ENCODE data around the gene PTPN22.
"Not testable (repeated sequence)": the region's sequence is repeated elsewhere in the genome, so short reads cannot be mapped to it uniquely, and the experiment has no call there.

The PTPN22 gene

DNA sequence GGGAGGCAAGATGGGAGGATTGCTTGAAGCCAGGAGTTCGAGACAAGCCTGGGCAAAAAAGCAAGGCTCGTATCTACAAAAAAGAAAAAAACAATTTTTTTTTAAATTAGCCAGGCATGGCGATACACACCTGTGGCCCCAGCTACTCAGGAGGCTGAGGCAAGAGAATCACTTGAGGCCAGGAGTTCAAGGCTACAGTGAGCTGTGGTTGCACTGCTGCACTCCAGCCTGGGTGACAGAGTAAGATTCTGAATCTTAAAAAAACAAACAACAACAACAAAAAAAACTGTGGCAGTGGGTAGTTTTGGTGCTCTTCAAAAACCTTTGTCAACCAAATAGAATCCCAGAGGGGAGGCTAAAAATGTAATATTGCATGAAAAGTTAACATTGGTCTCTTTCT, 734 bp downstream of the PTPN22 start:
- H3K9me3 Mint-ChIP-seq, result no peaks in the 10 kb centered on the region
- peaks cover 48% of the 10 kb centered on the region for H3K36me3 Mint-ChIP-seq
- peak overlapping the region; percentile 95 for H3K27ac Mint-ChIP-seq
- no peak for DNase-seq (ENCODE audit: low spot score in 2 of 2)
- ATAC-seq, result no peak
- H3K4me3 Mint-ChIP-seq, result peak overlapping the region; percentile 78
- H3K4me1 Mint-ChIP-seq, result peaks cover 49% of the 10 kb centered on the region

DNA sequence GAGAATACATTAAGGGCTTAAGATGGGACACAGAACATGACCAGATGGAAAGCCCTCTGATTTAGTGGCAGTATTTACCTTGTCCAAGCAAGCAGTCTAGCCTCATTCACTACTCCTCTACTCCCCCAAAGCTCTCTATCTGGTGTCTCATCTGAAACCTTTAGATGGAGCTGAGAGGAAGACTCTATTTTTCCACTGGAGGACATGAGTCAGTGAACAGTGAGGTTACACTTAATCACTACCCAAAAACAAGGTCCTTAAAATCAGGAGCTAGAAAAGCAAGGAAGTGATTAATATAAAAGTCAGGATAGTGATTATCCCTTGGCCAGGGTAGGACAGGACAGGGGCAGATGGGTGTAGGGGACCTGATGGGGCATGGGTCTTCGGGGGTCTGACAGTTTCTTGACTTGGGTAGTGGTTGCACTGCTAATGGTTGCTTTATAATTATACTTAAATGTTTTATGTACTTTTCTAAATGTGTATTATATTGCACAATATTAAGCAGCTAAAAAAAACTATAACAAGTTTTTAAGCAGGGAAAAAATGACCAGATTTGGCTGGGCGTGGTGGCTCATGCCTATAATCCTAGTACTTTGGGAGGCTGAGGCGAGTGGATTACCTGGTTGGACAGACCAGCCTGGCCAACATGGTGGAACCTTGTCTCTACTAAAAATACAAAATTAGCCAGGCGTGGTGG, 3.0 kb downstream of the PTPN22 start:
- no peaks in the 10 kb centered on the region for H3K9me3 Mint-ChIP-seq
- peak; percentile 74 for ATAC-seq
- peak overlapping the region; percentile 78 for H3K4me3 Mint-ChIP-seq
- no peak for DNase-seq (ENCODE audit: low spot score in 2 of 2)
- H3K27ac Mint-ChIP-seq, result peak overlapping the region; percentile 95
- peaks cover 70% of the 10 kb centered on the region for H3K36me3 Mint-ChIP-seq
- peaks cover 43% of the 10 kb centered on the region for H3K4me1 Mint-ChIP-seq

DNA sequence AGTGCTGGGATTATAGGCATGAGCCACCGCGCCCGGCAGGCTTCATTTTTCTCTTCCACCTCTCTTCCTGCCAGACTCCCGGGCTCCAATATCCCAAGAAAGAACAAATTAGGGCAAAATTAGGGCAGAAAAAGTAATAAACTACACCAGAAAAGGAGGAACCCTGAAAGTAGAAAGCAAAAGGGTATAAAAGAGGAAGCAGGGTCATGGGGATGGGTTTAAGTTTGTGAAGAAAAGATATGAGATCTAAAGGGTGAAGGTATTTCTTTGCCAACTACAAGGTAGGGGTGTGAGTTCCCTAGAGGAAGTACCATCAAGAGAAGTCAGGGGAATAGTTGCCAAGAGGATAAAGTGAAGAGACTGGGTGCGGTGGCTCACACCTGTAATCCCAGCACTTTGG, 9.9 kb downstream of the PTPN22 start:
- Mint-ChIP-seq H3K36me3 (peaks cover 82% of the 10 kb centered on the region), H3K4me3 (no peak overlapping the region), H3K4me1 (peaks cover 54% of the 10 kb centered on the region), H3K9me3 (no peaks in the 10 kb centered on the region), H3K27ac (peak overlapping the region; percentile 55)
- DNase-seq (ENCODE audit: low spot score in 2 of 2) (no peak), ATAC-seq (no peak)

DNA sequence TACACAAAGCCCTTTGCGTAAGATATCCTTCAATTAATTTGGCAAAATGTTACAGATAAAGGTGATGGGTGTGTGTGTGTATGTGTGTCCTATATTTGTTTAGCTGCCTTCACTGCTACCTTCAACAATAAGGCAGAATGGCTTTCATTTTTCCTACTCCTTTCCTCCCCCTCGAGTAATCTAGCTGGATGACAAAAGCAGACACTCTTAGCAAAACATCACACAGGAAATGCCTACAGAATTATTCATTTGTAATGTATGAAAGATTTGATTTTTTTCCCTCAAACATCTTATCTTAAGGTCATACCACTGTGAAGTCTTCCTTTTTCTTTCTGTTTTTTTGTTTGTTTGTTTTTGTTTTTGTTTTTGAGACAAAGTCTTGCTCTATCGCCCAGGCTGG, 10.6 kb downstream of the PTPN22 start:
- no peak for ATAC-seq
- Mint-ChIP-seq H3K27ac (peak overlapping the region; percentile 55), H3K4me3 (peak overlapping the region; percentile 35), H3K4me1 (peaks cover 60% of the 10 kb centered on the region), H3K36me3 (peaks cover 82% of the 10 kb centered on the region), H3K9me3 (no peaks in the 10 kb centered on the region)
- no peak for DNase-seq (ENCODE audit: low spot score in 2 of 2)

DNA sequence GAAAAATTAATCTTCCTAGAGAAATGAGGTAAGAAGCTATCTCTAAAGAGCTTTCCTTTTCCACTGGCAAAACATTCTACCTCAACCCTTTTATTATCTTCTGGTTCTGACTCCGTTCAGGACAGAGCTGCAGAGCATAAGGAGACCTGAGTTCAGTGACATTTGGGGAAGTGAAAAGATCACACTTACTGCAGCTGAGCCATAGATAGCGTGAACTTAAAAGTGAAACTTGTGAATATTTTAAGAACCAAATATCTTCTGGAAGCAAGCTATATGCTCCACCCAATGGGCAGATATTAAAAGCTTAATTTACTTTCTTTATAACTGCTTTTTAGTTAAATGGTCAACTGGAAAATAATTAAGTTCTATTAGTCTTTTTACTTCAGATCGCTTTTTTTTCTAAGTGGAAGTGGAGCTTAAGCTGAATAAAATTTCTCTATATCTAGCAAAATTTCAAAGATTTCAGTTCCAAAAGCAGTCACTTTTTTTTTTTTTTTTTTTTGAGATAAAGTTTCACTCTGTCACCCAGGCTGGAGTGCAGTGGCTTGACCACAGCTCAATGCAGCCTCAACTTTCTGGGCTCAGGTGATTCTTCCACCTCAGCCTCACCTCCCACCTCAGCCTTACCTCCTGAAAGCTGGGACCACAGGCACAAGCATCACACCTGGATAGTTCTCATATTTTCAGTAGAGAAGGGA, 11.9 kb downstream of the PTPN22 start:
- no peak for DNase-seq (ENCODE audit: low spot score in 2 of 2)
- H3K4me3 Mint-ChIP-seq, result peak overlapping the region; percentile 36

DNA sequence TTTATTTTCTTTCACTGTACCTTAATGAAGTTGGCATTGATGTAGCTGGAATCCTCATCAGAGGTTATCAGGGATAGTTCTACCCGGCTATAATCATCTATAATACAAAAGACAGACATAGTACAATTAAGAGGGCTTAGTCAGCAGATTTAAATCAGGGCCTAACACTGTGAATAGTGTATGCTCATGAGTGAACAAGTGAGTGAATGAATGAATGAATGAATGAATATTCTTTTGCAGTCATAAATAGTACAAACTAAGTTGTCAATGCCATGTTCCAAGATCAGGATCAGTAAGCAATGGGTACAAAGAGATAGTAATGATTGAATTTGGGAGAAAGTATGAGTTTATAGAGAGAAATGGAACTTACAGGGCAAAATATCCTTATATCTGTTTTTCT, 12.5 kb downstream of the PTPN22 start:
- ATAC-seq (no peak), DNase-seq (ENCODE audit: low spot score in 2 of 2) (no peak)
- Mint-ChIP-seq H3K36me3 (peaks cover 82% of the 10 kb centered on the region), H3K9me3 (no peaks in the 10 kb centered on the region), H3K27ac (peak overlapping the region; percentile 54), H3K4me3 (peak overlapping the region; percentile 36), H3K4me1 (peaks cover 64% of the 10 kb centered on the region)

More for the DNA sequence above, 11.9 kb downstream of the PTPN22 start:
- no peaks in the 10 kb centered on the region for H3K9me3 Mint-ChIP-seq
- H3K36me3 Mint-ChIP-seq, result peaks cover 82% of the 10 kb centered on the region
- peak overlapping the region; percentile 55 for H3K27ac Mint-ChIP-seq
- ATAC-seq, result peak; percentile 71
- peaks cover 64% of the 10 kb centered on the region for H3K4me1 Mint-ChIP-seq

DNA sequence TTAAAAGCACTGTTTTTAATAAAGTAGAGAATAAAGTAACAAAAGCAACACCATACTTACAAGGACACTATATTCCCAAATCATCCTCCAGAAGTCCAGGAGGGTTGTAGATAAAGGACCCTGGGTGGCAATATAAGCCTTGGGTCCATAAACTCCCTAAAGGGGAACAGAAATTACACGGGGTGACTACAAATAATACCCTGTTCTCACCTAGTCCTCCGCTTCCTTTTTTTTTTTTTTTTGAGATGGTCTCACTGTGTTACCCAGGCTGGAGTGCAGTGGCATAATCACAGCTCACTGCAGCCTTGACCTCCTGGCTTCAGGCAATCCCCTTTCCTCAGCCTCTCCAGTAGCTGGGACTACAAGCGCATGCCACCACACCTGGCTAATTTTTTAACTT, 13.1 kb downstream of the PTPN22 start:
- no peak for ATAC-seq
- H3K27ac Mint-ChIP-seq, result peak overlapping the region; percentile 54
- no peak for DNase-seq (ENCODE audit: low spot score in 2 of 2)
- H3K9me3 Mint-ChIP-seq, result no peaks in the 10 kb centered on the region
- peaks cover 83% of the 10 kb centered on the region for H3K36me3 Mint-ChIP-seq
- H3K4me3 Mint-ChIP-seq, result no peak overlapping the region
- H3K4me1 Mint-ChIP-seq, result peaks cover 63% of the 10 kb centered on the region

DNA sequence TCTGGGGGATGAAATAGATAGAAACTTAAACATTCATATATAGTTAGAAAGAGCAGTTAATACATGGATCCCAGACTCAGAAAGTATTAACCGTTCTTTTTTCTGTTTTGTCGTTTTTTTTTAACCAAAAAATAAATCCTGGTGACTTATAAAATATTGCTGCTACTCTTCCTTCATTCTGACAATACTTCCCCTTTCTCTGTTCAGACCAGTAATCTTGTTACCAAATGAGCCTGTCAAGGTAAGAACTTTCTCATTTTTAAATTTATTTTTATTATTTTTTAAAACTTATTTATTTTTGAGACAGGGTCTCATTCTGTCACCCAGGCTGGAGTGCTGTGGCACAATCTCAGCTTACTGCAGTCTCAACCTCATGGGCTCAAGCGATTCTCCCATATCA, 13.7 kb downstream of the PTPN22 start:
- Mint-ChIP-seq H3K4me3 (no peak overlapping the region), H3K36me3 (peaks cover 83% of the 10 kb centered on the region), H3K27ac (peak overlapping the region; percentile 54), H3K9me3 (no peaks in the 10 kb centered on the region), H3K4me1 (peaks cover 57% of the 10 kb centered on the region)
- DNase-seq (ENCODE audit: low spot score in 2 of 2), result no peak
- ATAC-seq, result no peak

DNA sequence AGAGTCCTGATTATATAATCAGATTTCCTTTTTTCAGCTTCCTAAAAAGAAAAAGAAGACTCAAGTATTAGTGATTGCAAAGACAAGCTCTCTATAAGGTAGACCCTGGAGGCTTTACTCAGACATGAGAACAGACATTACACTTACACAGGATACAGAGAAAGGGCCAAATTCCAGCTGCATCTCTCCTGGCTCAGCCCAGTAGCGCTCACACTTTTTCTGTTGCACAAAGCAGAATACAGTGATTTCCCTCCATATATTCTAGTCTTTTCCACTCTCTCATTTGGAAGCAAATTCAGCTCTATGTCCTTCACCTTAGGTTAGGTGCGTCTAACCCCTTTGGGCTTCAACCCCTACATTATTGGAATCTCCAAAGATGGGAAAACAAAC, 15.1 kb downstream of the PTPN22 start:
- DNase-seq (ENCODE audit: low spot score in 2 of 2) (no peak), ATAC-seq (no peak)
- Mint-ChIP-seq H3K9me3 (no peaks in the 10 kb centered on the region), H3K4me1 (peaks cover 44% of the 10 kb centered on the region), H3K36me3 (peaks cover 90% of the 10 kb centered on the region), H3K4me3 (no peak overlapping the region), H3K27ac (peak overlapping the region; percentile 58)

DNA sequence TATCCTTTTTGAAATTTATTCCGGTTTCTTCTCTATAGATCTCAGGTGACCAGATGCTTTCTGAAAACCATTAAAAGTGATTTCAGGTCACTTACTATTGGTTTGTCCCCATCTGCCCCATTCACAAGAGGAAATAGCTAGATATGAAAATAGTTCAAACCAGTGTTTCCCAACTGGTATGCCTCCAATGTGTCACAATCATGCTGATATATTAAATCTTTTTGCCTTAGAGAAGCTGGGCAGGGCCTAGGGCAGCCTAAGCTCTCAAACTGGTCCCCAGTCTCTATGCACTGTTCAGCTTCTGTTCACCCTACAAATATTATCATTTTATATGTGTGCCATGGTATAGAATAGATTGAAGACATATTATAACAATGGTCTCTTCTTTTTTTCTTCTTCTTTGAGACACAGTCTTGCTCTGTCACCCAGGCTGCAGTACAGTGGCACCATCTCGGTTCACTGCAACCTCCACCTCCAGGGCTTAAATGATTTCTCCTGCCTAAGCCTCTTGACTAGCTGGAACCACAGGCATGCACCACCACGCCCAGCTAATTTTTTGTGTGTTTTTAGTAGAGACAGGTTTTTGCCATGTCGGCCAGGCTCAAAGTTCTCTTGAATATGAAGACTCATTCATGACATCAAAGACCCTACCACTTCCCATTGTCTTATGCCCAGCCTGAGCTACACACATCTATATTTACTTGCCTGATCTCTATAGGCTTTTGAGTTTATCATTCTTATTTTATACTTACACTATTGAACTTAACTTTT, 15.7 kb downstream of the PTPN22 start:
- peaks cover 96% of the 10 kb centered on the region for H3K36me3 Mint-ChIP-seq
- peak overlapping the region; percentile 58 for H3K27ac Mint-ChIP-seq
- H3K9me3 Mint-ChIP-seq, result no peaks in the 10 kb centered on the region
- ATAC-seq (no peak), DNase-seq (ENCODE audit: low spot score in 2 of 2) (no peak)
- H3K4me3 Mint-ChIP-seq, result no peak overlapping the region
- H3K4me1 Mint-ChIP-seq, result peaks cover 42% of the 10 kb centered on the region

DNA sequence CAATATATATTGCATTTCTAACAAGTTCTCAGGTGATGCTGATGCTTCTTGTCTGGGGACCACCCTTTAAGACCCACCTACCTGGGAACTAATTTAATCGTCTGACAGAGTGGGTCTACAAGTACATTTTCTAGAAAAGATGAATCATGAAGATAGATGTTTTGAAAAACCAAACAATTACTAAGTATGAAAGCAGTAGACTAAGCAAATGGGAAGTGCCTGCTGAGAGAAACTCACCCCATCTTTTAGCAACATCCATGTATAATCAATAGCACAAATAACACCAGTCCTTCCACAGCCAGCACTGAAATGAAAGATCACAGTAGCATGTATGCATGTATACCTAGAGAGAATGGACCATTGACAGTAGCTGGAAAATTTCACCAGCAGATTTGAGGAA, 17.3 kb downstream of the PTPN22 start:
- Mint-ChIP-seq H3K27ac (peak overlapping the region; percentile 8), H3K9me3 (no peaks in the 10 kb centered on the region), H3K36me3 (peaks cover 99% of the 10 kb centered on the region), H3K4me3 (no peak overlapping the region), H3K4me1 (peaks cover 39% of the 10 kb centered on the region)
- ATAC-seq (peak; percentile 70), DNase-seq (ENCODE audit: low spot score in 2 of 2) (no peak)

DNA sequence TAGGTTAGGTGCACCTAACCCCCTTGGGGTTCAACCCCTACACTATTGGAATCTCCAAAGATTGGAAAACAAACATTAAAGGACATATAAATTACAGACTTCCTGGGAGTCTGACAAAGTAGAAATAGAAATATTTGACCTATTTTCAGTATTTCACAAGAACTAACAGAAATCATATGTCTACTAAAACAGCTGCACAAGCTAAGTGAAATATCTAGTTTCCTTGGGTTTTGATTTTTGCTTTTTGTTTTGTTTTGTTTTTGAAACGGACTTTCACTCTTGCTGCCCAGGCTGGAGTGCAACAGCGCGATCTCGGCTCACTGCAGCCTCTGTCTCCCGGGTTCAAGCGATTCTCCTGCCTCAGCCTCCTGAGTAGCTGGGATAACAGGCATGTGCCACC, 18.8 kb downstream of the PTPN22 start:
- H3K27ac Mint-ChIP-seq; H3K4me3 Mint-ChIP-seq; DNase-seq (ENCODE audit: low spot score in 2 of 2); H3K9me3 Mint-ChIP-seq; ATAC-seq: not testable (repeated sequence)
- Mint-ChIP-seq H3K4me1 (peaks cover 35% of the 10 kb centered on the region), H3K36me3 (peaks cover 99% of the 10 kb centered on the region)

DNA sequence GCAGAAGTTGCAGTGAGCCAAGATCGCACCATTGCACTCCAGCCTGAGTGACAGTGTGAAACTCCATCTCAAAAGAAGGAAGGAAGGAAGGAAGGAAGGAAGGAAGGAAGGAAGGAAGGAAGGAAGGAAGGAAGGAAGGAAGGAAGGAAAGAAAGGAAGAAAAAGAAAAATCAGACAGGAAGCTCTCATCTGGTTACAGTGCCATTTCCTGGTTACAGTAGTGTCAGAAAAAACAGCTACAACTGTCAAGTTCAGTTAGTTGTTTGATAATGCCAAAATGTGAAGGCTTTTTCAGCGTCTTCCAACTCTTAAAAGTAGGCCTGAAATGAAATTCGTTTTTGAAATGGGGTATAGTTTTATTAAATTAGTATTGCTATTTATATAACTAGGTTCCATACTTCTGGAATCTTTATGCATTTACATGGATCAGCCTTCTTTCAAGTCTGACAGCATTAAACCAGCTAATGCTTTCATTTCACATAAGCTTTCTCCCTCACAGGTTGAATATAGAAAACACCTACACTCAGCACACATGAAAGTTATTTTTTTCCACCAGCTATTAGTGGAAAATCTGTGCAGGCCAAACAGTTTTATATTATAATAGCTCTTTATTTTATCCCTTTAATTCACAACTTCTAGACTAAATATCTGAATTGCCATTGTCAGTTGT, 21.2 kb downstream of the PTPN22 start:
- no peak for ATAC-seq
- Mint-ChIP-seq H3K27ac (peak overlapping the region; percentile 87), H3K9me3 (no peaks in the 10 kb centered on the region), H3K4me1 (peaks cover 27% of the 10 kb centered on the region), H3K4me3 (no peak overlapping the region), H3K36me3 (peaks cover 99% of the 10 kb centered on the region)
- DNase-seq (ENCODE audit: low spot score in 2 of 2), result no peak

DNA sequence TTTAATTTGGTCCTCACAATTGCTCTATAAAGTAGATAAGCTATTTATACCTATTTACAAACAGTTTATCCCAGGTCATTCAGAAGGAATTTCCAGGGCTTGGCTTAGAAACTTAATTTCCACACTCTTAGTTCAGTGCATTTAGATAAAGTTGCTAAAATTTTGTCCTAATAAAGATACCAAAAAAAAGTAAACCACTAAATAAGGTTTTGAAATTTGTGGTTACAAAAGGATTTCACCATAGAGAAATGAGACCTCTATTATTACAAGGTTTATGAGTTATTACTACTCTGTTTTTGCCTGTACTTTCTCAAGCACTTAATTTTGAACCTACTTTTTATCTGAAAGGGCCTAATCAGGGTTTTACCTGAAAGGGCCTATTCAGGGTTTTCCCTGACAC, 22.4 kb downstream of the PTPN22 start:
- Mint-ChIP-seq H3K36me3 (peaks cover 99% of the 10 kb centered on the region), H3K27ac (no peak overlapping the region), H3K4me3 (no peak overlapping the region), H3K4me1 (peaks cover 17% of the 10 kb centered on the region), H3K9me3 (no peaks in the 10 kb centered on the region)
- no peak for DNase-seq (ENCODE audit: low spot score in 2 of 2)
- ATAC-seq, result no peak

DNA sequence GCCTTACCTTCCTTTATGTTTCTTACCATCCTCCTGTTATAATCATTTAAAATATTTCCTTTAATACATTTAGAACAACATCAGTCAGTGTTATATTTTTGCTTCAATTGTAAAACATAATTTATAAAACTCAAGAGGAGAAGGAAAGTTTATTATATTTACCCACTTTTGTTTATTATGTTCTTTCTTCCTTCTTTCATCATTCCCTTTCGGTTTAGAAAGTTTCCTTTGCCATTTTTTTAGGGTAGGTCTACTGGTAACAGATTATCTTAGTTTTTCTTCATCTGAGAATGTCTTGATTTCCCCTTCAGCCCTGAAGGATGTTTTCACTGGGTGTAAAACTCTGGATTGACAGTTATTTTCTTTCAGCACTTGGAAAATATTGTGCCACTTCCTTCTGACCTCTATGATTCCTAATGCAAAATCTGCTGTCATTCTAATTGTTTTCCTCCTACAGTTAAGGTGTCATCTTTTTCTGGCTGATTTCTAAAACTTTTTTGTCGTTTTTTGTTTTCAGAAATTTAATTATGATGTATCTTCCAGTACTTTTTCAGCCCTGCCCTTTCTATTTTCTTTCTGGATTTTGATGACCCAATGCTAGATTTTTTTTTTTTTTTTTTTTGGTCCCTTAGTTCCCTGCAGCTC, 25.0 kb downstream of the PTPN22 start:
- ATAC-seq, result no peak
- Mint-ChIP-seq H3K27ac (peak overlapping the region; percentile 36), H3K36me3 (peaks cover 99% of the 10 kb centered on the region)

More for the DNA sequence above, 25.0 kb downstream of the PTPN22 start:
- Mint-ChIP-seq H3K4me3 (no peak overlapping the region), H3K4me1 (peaks cover 15% of the 10 kb centered on the region), H3K9me3 (no peaks in the 10 kb centered on the region)
- DNase-seq (ENCODE audit: low spot score in 2 of 2), result no peak
